ENCODE data around the gene SUMF1.

DNA sequence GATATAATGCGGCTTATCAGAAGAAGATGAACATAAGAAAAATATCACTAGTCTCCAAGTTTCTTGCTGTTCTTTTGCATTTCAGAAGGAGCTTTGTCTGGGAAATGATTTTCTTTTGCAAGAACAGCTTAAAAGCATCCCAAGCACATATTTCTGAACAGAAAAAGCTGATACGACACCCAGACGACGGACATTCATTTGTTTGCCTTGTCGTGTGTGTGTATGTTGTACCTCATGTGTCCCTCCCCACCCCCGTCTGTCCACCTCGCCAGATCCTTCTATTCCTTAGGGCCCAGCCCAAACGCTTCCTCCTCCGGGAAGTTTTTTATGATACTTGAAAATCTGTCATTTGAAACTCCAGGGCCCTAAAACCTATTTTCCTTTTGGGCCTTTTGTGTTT lies 34.9 kb upstream of the SUMF1 start:
- TF ChIP-seq POLR2AphosphoS5 (IDR thresholded peaks at IDR 0.05; ENCODE audit: low read depth, low read length) (no peak), SIN3A (IDR thresholded peaks at IDR 0.05; ENCODE audit: borderline replicate concordance, insufficient read depth, low read length) (no peak), TAF1 (IDR thresholded peaks at IDR 0.05; ENCODE audit: borderline replicate concordance, insufficient read depth, low read length) (no peak)
- TF ChIP-seq, protein P1, sequence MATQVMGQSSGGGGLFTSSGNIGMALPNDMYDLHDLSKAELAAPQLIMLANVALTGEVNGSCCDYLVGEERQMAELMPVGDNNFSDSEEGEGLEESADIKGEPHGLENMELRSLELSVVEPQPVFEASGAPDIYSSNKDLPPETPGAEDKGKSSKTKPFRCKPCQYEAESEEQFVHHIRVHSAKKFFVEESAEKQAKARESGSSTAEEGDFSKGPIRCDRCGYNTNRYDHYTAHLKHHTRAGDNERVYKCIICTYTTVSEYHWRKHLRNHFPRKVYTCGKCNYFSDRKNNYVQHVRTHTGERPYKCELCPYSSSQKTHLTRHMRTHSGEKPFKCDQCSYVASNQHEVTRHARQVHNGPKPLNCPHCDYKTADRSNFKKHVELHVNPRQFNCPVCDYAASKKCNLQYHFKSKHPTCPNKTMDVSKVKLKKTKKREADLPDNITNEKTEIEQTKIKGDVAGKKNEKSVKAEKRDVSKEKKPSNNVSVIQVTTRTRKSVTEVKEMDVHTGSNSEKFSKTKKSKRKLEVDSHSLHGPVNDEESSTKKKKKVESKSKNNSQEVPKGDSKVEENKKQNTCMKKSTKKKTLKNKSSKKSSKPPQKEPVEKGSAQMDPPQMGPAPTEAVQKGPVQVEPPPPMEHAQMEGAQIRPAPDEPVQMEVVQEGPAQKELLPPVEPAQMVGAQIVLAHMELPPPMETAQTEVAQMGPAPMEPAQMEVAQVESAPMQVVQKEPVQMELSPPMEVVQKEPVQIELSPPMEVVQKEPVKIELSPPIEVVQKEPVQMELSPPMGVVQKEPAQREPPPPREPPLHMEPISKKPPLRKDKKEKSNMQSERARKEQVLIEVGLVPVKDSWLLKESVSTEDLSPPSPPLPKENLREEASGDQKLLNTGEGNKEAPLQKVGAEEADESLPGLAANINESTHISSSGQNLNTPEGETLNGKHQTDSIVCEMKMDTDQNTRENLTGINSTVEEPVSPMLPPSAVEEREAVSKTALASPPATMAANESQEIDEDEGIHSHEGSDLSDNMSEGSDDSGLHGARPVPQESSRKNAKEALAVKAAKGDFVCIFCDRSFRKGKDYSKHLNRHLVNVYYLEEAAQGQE (IDR thresholded peaks at IDR 0.05; ENCODE audit: insufficient read depth in 1 of 2, low read depth in 2 of 2, low read length in 2 of 2) = no peak

Data from PFSK-1 (cell line).